GM19372 (cell line): ENCODE results near the gene STARD13.

ENCODE experiments used
- ATAC-seq: cut with Tn5 transposase; IDR thresholded peaks from one replicate; pipeline ENCODE4 v1.9.1; 2021; ENCODE audit warnings: mild to moderate bottlenecking, low read depth, moderate library complexity; ENCODE audit not compliant: unreplicated experiment

STARD13 gene

GRCh38 chr13:33073338-33073737 lies 212.2 kb downstream of the STARD13 start:
- ATAC-seq = no peak

DNA sequence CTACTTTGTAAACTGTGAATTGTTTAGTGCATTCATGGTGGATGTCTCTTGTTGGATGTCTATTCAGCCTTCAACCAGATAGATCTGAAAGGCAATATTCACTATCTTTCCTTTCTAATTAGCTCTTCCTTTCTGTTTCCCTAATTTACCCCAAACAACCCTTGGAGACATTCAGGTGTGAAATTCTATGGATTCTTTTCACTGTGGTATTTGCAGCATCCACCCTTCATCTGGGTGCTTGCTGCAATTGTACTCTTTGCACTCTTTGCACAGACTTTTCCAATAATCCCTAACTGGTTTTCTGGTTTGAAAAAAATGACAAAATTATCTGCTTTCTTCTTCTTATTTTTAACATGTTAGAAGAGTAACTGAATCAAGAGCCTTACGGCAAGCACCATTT lies 212.8 kb downstream of the STARD13 start:
- no peak for ATAC-seq

GRCh38 chr13:33072282-33072681 lies 213.3 kb downstream of the STARD13 start:
- ATAC-seq = no peak

DNA sequence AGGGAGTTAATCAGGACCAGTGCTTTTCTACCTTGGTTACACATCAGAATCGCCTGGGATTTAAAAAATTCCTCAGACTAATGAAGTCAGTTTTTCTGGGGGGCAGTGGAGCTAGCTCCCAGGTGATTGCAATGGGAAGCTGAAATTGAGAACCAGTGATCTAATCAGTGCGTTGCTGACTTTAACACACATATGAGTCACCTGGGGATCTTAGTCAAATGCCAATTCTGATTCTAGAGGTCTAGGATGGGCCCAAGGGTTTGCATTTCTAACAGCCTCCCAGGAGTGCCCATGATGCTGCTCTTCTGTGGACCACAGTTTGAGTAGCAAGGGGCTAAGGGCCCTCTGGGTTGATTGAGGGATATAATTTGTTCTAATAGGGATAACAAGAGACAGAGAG lies 214.8 kb downstream of the STARD13 start:
- ATAC-seq = no peak

DNA sequence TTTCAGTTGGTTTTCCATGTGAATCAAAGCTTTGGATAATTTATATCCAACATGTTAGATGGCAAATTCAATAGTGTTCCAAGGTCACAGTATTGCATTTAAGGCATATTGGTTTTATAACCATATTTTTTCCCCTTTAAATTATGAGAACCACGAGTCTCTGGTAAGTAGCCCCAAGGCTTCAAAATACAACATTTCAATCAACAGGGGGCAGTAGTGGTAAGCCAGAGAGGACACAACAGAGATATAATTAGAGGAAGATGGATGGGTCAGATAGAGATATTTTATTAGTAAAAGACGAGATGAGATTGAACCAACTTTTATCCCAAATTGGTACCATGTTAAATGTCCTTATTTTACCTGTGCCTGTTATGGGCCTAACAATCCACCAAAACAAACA lies 216.2 kb downstream of the STARD13 start:
- ATAC-seq = no peak

GRCh38 chr13:33066329-33066728 lies 219.2 kb downstream of the STARD13 start:
- ATAC-seq = no peak

- no peak for ATAC-seq
Measured at GRCh38 chr13:33060815-33061214, 224.7 kb downstream of the STARD13 start.

- ATAC-seq = no peak
Measured at GRCh38 chr13:33058776-33059327, 226.7 kb downstream of the STARD13 start.

GRCh38 chr13:33057019-33057780 lies 228.4 kb downstream of the STARD13 start:
- peak; percentile 56 for ATAC-seq

GRCh38 chr13:33053397-33054066 lies 232.0 kb downstream of the STARD13 start:
- no peak for ATAC-seq
